ENCODE results near the gene CNTRL. TPM values are rescaled to one million over a fixed set of nuclear protein-coding genes. Genes with fewer than 3 reads are reported as not detected.

The CNTRL gene, protein sequence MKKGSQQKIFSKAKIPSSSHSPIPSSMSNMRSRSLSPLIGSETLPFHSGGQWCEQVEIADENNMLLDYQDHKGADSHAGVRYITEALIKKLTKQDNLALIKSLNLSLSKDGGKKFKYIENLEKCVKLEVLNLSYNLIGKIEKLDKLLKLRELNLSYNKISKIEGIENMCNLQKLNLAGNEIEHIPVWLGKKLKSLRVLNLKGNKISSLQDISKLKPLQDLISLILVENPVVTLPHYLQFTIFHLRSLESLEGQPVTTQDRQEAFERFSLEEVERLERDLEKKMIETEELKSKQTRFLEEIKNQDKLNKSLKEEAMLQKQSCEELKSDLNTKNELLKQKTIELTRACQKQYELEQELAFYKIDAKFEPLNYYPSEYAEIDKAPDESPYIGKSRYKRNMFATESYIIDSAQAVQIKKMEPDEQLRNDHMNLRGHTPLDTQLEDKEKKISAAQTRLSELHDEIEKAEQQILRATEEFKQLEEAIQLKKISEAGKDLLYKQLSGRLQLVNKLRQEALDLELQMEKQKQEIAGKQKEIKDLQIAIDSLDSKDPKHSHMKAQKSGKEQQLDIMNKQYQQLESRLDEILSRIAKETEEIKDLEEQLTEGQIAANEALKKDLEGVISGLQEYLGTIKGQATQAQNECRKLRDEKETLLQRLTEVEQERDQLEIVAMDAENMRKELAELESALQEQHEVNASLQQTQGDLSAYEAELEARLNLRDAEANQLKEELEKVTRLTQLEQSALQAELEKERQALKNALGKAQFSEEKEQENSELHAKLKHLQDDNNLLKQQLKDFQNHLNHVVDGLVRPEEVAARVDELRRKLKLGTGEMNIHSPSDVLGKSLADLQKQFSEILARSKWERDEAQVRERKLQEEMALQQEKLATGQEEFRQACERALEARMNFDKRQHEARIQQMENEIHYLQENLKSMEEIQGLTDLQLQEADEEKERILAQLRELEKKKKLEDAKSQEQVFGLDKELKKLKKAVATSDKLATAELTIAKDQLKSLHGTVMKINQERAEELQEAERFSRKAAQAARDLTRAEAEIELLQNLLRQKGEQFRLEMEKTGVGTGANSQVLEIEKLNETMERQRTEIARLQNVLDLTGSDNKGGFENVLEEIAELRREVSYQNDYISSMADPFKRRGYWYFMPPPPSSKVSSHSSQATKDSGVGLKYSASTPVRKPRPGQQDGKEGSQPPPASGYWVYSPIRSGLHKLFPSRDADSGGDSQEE (N-terminal part only)
- 2.4 and 5.5 TPM in 2 replicates for total RNA-seq

DNA sequence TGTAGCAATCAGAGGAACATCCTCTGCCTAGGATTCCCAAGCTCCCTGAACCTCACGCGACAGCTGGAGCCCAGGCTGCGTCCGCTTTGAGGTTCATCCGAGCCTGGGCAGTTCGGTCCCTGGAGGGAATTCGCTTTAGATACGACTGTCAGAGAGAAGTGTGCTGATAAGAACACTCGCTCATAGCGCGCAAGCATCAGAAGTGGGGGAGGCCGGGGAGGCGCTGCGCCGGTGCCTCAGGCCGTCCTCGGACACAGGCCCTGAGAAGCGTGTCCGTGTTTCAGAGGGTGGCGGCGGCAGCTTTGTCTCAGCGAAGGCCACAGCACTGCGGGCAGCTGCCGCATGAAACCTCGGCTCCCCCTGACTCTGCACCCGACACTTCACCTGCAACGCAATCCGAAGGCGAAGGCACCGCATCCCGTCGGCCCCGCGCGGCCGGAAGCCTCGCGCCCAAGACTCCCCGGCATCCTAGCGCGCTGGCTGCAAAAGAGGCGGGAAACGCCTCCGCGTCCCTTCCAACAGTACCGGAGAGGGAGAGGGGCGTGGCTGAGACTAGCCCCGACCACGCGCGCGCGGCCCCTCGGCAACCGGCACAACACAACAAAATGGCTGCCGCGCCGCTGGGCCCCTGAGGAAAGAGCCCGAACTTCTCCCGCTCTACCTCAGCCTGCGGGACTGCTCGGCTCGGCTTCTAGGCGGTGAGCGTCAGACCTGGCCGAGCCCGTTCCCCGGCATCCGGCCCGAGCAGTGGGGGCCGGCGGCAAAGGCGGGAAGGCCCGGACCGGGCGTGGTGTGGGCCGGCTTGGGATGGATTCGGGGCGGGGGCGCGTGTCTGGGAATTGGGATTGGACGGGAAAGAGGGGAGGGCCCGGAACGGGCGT, at the start of gene CNTRL:
Gene CNTRL (plus strand): TSS at position 586 of the 881 bp plus-strand sequence. CDS start 13,372 bp downstream, outside the sequence.

GRCh38 chr9:121050128-121050988, 24.4 kb upstream of the CNTRL start, which contains the start of gene C5:
C5 (minus strand) TSS chr9:121050275; CDS start chr9:121050246, 29 bp downstream.

GRCh38 chr9:121201738-121202533, 127.2 kb downstream of the CNTRL start, which contains the start of gene RAB14:
RAB14 (minus strand) TSS chr9:121201869; CDS start chr9:121193412, 8,457 bp downstream.

Other genes with a start within 250 kb of the CNTRL start
- 15.9 and 23.2 TPM in 2 replicates for gene PSMD5, start 232.0 kb upstream of the CNTRL start, total RNA-seq
- 7.0 and 7.7 TPM in 2 replicates for gene PHF19, start 197.8 kb upstream of the CNTRL start, total RNA-seq
- 0.85 and 6.3 TPM in 2 replicates for gene TRAF1, start 148.2 kb upstream of the CNTRL start, total RNA-seq
- gene C5, start 24.7 kb upstream of the CNTRL start, total RNA-seq = 0.48 and 1.7 TPM in 2 replicates
- gene RAB14, start 126.9 kb downstream of the CNTRL start, total RNA-seq = 19.5 and 41.3 TPM in 2 replicates
- 529 and 658 TPM in 2 replicates for gene GSN, start 193.2 kb downstream of the CNTRL start, total RNA-seq

Measured in tracheal epithelial cell (primary cell).